ENCODE results near the gene GALNT11.

Gene GALNT11

GRCh38 chr7:152158801-152159587, 133.5 kb downstream of the GALNT11 start:
- no peak for DNase-seq

DNA sequence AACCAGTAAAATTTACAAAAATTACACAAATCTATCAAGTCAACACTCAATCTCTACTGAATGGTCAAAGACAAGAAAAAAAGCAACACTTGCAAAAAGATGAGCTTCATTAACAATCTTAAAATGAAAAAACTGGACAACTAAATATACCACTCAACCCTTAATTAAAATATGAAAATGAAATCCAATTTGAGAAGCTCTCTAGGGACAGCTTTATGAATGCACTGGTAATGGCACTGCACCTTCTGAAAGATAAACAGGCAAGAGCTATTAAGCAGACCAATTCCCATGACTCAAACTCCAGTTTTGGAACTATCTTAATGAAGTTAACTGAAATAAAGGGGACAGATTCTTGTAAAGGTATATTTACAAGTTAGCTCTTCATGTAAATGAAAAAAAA, 135.7 kb downstream of the GALNT11 start:
- no peak for DNase-seq

GRCh38 chr7:152162287-152162686, 136.8 kb downstream of the GALNT11 start:
- DNase-seq = no peak
